Astrocyte (in vitro differentiated cells and primary cell): ENCODE results near the gene USP48. TPM values are rescaled to one million over a fixed set of nuclear protein-coding genes. Genes with fewer than 3 reads are reported as not detected.

ENCODE experiments used
- DNase-seq: peaks from one replicate; pipeline ENCODE4 v3.0.0-alpha.2; 2010; ENCODE audit warnings: low read depth
- FAIRE-seq: peaks from 2 replicates; lab custom pipeline; 2011; peaks lifted over from hg19 to GRCh38; lab: Jason Lieb, UNC
- H2AFZ ChIP-seq: 2 replicates; pipeline ENCODE4 v1.6.0; 2012; ENCODE audit warnings: low read depth, low read length, inconsistent platforms
- H3K27ac ChIP-seq: 2 replicates; pipeline ENCODE4 v1.5.1; 2011; ENCODE audit warnings: low read depth, low read length, inconsistent platforms
- H3K27me3 ChIP-seq: 2 replicates; pipeline ENCODE4 v1.6.0; 2011; ENCODE audit warnings: low read length, inconsistent platforms; ENCODE audit not compliant: insufficient read depth
- H3K36me3 ChIP-seq: 2 replicates; pipeline ENCODE4 v1.5.1; 2011; ENCODE audit warnings: low read length, inconsistent platforms; ENCODE audit not compliant: insufficient read depth
- H3K4me1 ChIP-seq: 2 replicates; pipeline ENCODE4 v1.5.1; 2011; ENCODE audit warnings: low read length, inconsistent platforms; ENCODE audit not compliant: insufficient read depth
- H3K4me2 ChIP-seq: 2 replicates; pipeline ENCODE4 v1.6.0; 2012; ENCODE audit warnings: low read length, inconsistent platforms
- H3K4me3 ChIP-seq: 2 replicates; pipeline ENCODE4 v1.5.1; 2011; ENCODE audit warnings: low read depth, mild to moderate bottlenecking, low read length, inconsistent platforms; ENCODE audit not compliant: insufficient read depth
- H3K79me2 ChIP-seq: 2 replicates; pipeline ENCODE4 v1.6.0; 2012; ENCODE audit warnings: mild to moderate bottlenecking, low read length, inconsistent platforms; ENCODE audit not compliant: insufficient read depth
- H3K9ac ChIP-seq: 2 replicates; pipeline ENCODE4 v1.6.0; 2012; ENCODE audit warnings: mild to moderate bottlenecking, low read length, inconsistent platforms
- H3K9me3 ChIP-seq: 2 replicates; pipeline ENCODE4 v1.5.1; 2012; ENCODE audit warnings: low read depth, mild to moderate bottlenecking, low read length, inconsistent platforms; ENCODE audit not compliant: insufficient read depth
- H4K20me1 ChIP-seq: 2 replicates; pipeline ENCODE4 v1.6.0; 2012; ENCODE audit warnings: low read length, inconsistent platforms; ENCODE audit not compliant: insufficient read depth
- H3K27ac Mint-ChIP-seq: one replicate; pipeline ENCODE4 v1.8.0; 2021; ENCODE audit warnings: mild to moderate bottlenecking, mixed read lengths; ENCODE audit not compliant: unreplicated experiment
- H3K27me3 Mint-ChIP-seq: one replicate; pipeline ENCODE4 v1.8.0; 2021; ENCODE audit warnings: low read depth, mixed read lengths; ENCODE audit not compliant: unreplicated experiment
- H3K36me3 Mint-ChIP-seq: one replicate; pipeline ENCODE4 v1.8.0; 2021; ENCODE audit warnings: low read depth, mixed read lengths; ENCODE audit not compliant: unreplicated experiment
- H3K4me1 Mint-ChIP-seq: one replicate; pipeline ENCODE4 v1.8.0; 2021; ENCODE audit warnings: low read depth, mixed read lengths; ENCODE audit not compliant: unreplicated experiment
- H3K4me3 Mint-ChIP-seq: one replicate; pipeline ENCODE4 v1.8.0; 2021; ENCODE audit warnings: mild to moderate bottlenecking, moderate library complexity, mixed read lengths; ENCODE audit not compliant: unreplicated experiment
- H3K9me3 Mint-ChIP-seq: one replicate; pipeline ENCODE4 v1.8.0; 2021; ENCODE audit warnings: mild to moderate bottlenecking, mixed read lengths; ENCODE audit not compliant: unreplicated experiment
- CTCF ChIP-seq: IDR thresholded peaks from 2 replicates; pipeline ENCODE4 v1.5.1; 2011; ENCODE audit warnings: low read depth, mild to moderate bottlenecking, inconsistent platforms, low read length, moderate library complexity; ENCODE audit not compliant: insufficient read depth
- EZH2 ChIP-seq: IDR thresholded peaks from 2 replicates; pipeline ENCODE4 v1.6.1; 2012; ENCODE audit warnings: mild to moderate bottlenecking, low read length, inconsistent platforms; ENCODE audit not compliant: insufficient read depth
- total RNA-seq: library from RNA; stranded (reverse); gene quantifications from 2 replicates; pipeline ENCODE4 v1.2.1, GENCODE V29; 2021

The USP48 gene
- total RNA-seq, 1 donor from 2014 or later: 85.7 TPM

GRCh38 chr1:21685946-21686678 is 96.8 kb downstream of the USP48 start:
- DNase-seq (no peak), FAIRE-seq (no peak)
- Histone ChIP-seq H3K79me2 (no peaks in the 10 kb centered on the region), H3K4me1 (no peaks in the 10 kb centered on the region), H3K9me3 (no peaks in the 10 kb centered on the region), H2AFZ (no peak overlapping the region), H4K20me1 (no peaks in the 10 kb centered on the region), H3K4me3 (no peak overlapping the region), H3K27ac (no peak overlapping the region), H3K27me3 (no peaks in the 10 kb centered on the region), H3K9ac (no peak overlapping the region), H3K36me3 (peaks cover 26% of the 10 kb centered on the region), H3K4me2 (no peak overlapping the region)
- Mint-ChIP-seq H3K4me1 (no peaks in the 10 kb centered on the region), H3K9me3 (peaks cover 11% of the 10 kb centered on the region), H3K4me3 (no peak overlapping the region), H3K36me3 (peaks cover 35% of the 10 kb centered on the region), H3K27ac (no peak overlapping the region), H3K27me3 (no peaks in the 10 kb centered on the region)
- TF ChIP-seq EZH2 (no peak), CTCF (no peak)

- peaks cover 15% of the 10 kb centered on the region for H3K36me3 ChIP-seq
- H3K4me2 ChIP-seq: no peak overlapping the region
- H3K79me2 ChIP-seq: no peaks in the 10 kb centered on the region
- Mint-ChIP-seq H3K36me3 (peaks cover 42% of the 10 kb centered on the region), H3K4me1 (no peaks in the 10 kb centered on the region), H3K27ac (no peak overlapping the region), H3K4me3 (no peak overlapping the region), H3K27me3 (no peaks in the 10 kb centered on the region), H3K9me3 (peaks cover 7% of the 10 kb centered on the region)
- no peak overlapping the region for H3K27ac ChIP-seq
- no peak for DNase-seq
- H3K9me3 ChIP-seq: no peaks in the 10 kb centered on the region
- H4K20me1 ChIP-seq: no peaks in the 10 kb centered on the region
- TF ChIP-seq EZH2 (no peak), CTCF (no peak)
- FAIRE-seq: no peak
- no peak overlapping the region for H3K9ac ChIP-seq
- H3K27me3 ChIP-seq: no peaks in the 10 kb centered on the region
- H2AFZ ChIP-seq: no peak overlapping the region
- no peaks in the 10 kb centered on the region for H3K4me1 ChIP-seq
- H3K4me3 ChIP-seq: no peak overlapping the region
Measured at GRCh38 chr1:21681426-21681825, 101.5 kb downstream of the USP48 start.

GRCh38 chr1:21680918-21681317 is 102.0 kb downstream of the USP48 start:
- Histone ChIP-seq H3K36me3 (peaks cover 11% of the 10 kb centered on the region), H3K4me2 (no peak overlapping the region), H3K9ac (no peak overlapping the region), H3K27me3 (no peaks in the 10 kb centered on the region), H3K9me3 (no peaks in the 10 kb centered on the region), H3K27ac (no peak overlapping the region), H2AFZ (no peak overlapping the region), H3K79me2 (no peaks in the 10 kb centered on the region), H3K4me3 (no peak overlapping the region), H4K20me1 (no peaks in the 10 kb centered on the region), H3K4me1 (no peaks in the 10 kb centered on the region)
- TF ChIP-seq EZH2 (no peak), CTCF (no peak)
- H3K27me3 Mint-ChIP-seq: no peaks in the 10 kb centered on the region
- H3K4me3 Mint-ChIP-seq: no peak overlapping the region
- peak; percentile 22 for DNase-seq
- H3K4me1 Mint-ChIP-seq: no peaks in the 10 kb centered on the region
- no peak for FAIRE-seq
- H3K36me3 Mint-ChIP-seq: peaks cover 38% of the 10 kb centered on the region
- no peak overlapping the region for H3K27ac Mint-ChIP-seq
- H3K9me3 Mint-ChIP-seq: peaks cover 5% of the 10 kb centered on the region
